Choroid plexus epithelial cell (primary cell): ENCODE measurements around the gene CFAP126.
A peak's percentile ranks its signal among the peaks of the same experiment; 100 is the strongest.
"Not testable (repeated sequence)": the region's sequence is repeated elsewhere in the genome, so short reads cannot be mapped to it uniquely, and the experiment has no call there.

ENCODE experiments used
- DNase-seq: peaks from one replicate; pipeline ENCODE4 v3.0.0-alpha.2; 2010; ENCODE audit warnings: low read depth
- H3K4me3 ChIP-seq: 2 replicates; pipeline ENCODE4 v1.5.1; 2011; ENCODE audit warnings: low read depth, mild to moderate bottlenecking, control low read depth, low read length, moderate library complexity
- TF ChIP-seq, protein P1 (sequence below): conservative IDR thresholded peaks from 2 replicates; pipeline ENCODE4 v1.5.1; 2011; ENCODE audit warnings: low read depth, mild to moderate bottlenecking, control low read depth, inconsistent platforms, low read length, moderate library complexity

Gene CFAP126

GRCh38 chr1:161389691-161390558, 22.2 kb upstream of the CFAP126 start:
- H3K4me3 ChIP-seq = peak overlapping the region; percentile 81
- DNase-seq = peak; percentile 99
- TF ChIP-seq, protein P1, sequence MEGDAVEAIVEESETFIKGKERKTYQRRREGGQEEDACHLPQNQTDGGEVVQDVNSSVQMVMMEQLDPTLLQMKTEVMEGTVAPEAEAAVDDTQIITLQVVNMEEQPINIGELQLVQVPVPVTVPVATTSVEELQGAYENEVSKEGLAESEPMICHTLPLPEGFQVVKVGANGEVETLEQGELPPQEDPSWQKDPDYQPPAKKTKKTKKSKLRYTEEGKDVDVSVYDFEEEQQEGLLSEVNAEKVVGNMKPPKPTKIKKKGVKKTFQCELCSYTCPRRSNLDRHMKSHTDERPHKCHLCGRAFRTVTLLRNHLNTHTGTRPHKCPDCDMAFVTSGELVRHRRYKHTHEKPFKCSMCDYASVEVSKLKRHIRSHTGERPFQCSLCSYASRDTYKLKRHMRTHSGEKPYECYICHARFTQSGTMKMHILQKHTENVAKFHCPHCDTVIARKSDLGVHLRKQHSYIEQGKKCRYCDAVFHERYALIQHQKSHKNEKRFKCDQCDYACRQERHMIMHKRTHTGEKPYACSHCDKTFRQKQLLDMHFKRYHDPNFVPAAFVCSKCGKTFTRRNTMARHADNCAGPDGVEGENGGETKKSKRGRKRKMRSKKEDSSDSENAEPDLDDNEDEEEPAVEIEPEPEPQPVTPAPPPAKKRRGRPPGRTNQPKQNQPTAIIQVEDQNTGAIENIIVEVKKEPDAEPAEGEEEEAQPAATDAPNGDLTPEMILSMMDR = no peak

DNA sequence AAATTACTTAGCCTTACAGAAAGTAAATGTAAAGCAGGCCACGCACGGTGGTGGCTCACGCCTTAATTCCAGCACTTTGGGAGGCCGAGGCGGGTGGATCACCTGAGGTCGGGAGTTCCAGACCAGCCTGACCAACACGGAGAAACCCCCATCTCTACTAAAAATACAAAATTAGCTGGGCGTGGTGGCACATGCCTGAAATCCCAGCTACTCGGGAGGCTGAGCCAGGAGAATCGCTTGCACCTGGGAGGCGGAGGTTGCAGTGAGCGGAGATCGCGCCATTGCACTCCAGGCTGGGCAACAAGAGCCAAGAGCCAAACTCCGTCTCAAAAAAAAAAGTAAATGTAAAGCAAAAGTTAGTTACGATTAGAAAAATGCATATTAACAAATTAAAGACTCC, 21.5 kb upstream of the CFAP126 start:
- H3K4me3 ChIP-seq = peak overlapping the region; percentile 63
- DNase-seq = not testable (repeated sequence)

- no peak overlapping the region for H3K4me3 ChIP-seq
- DNase-seq = no peak
- TF ChIP-seq, protein P1 = no peak
Observed at GRCh38 chr1:161388639-161389038, 21.0 kb upstream of the CFAP126 start.

GRCh38 chr1:161382214-161383019, 14.7 kb upstream of the CFAP126 start:
- TF ChIP-seq, protein P1 = peak; percentile 56
- peak; percentile 88 for DNase-seq
- H3K4me3 ChIP-seq = no peak overlapping the region

- DNase-seq = peak; percentile 30
- TF ChIP-seq, protein P1 = no peak
- H3K4me3 ChIP-seq = no peak overlapping the region
Observed at GRCh38 chr1:161381707-161382106, 14.0 kb upstream of the CFAP126 start.

GRCh38 chr1:161379071-161379470, 11.4 kb upstream of the CFAP126 start:
- DNase-seq = no peak
- TF ChIP-seq, protein P1 = no peak
- H3K4me3 ChIP-seq = no peak overlapping the region

DNA sequence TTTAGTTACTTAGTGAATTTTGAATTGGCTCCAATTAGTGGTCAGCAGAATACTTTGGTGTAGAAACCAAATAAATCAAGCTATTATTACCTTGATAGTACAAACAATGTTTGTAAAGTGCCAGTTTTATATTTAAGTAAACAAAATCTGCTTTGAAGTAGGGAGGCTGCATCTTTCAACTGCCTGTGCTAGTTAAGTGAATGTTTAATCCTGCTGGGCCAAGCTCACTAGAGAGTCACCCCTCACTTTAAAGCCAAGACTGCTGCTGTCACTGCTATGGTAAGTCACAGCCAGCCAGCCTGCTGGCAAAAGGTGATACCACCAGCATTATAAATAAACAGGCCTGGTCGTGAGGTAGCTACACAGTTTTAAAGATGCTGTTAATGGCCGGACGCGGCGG, 10.3 kb upstream of the CFAP126 start:
- DNase-seq = no peak
- H3K4me3 ChIP-seq = no peak overlapping the region
- TF ChIP-seq, protein P1 = no peak
